ENCODE data around the gene CCDC149.

DNA sequence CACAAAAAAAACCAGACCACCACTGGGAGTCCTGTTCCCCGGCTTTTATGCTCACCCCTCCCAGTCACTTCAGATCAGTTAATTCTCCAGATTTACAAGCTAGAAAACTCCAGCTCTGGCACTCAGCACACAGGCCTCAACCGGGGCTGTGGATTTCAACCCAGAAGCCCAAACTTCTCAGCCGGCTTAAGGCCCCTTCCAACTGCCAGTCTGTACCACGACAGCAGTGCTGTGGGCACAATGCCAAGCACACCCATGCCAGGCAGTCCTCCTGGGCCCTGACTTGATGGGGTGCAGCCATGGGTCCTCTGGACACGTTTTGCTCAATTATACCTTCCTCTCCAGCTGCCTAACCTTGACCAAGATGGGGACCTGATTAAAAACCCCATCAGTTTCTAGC, 105.2 kb downstream of the CCDC149 start:
- TF ChIP-seq, protein P1, sequence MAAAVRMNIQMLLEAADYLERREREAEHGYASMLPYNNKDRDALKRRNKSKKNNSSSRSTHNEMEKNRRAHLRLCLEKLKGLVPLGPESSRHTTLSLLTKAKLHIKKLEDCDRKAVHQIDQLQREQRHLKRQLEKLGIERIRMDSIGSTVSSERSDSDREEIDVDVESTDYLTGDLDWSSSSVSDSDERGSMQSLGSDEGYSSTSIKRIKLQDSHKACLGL (CRISPR knock-in tag; IDR thresholded peaks at IDR 0.05) = no peak
- no peak for TF ChIP-seq ZNF317 (CRISPR knock-in tag; IDR thresholded peaks at IDR 0.05)
- TF ChIP-seq, protein P2, sequence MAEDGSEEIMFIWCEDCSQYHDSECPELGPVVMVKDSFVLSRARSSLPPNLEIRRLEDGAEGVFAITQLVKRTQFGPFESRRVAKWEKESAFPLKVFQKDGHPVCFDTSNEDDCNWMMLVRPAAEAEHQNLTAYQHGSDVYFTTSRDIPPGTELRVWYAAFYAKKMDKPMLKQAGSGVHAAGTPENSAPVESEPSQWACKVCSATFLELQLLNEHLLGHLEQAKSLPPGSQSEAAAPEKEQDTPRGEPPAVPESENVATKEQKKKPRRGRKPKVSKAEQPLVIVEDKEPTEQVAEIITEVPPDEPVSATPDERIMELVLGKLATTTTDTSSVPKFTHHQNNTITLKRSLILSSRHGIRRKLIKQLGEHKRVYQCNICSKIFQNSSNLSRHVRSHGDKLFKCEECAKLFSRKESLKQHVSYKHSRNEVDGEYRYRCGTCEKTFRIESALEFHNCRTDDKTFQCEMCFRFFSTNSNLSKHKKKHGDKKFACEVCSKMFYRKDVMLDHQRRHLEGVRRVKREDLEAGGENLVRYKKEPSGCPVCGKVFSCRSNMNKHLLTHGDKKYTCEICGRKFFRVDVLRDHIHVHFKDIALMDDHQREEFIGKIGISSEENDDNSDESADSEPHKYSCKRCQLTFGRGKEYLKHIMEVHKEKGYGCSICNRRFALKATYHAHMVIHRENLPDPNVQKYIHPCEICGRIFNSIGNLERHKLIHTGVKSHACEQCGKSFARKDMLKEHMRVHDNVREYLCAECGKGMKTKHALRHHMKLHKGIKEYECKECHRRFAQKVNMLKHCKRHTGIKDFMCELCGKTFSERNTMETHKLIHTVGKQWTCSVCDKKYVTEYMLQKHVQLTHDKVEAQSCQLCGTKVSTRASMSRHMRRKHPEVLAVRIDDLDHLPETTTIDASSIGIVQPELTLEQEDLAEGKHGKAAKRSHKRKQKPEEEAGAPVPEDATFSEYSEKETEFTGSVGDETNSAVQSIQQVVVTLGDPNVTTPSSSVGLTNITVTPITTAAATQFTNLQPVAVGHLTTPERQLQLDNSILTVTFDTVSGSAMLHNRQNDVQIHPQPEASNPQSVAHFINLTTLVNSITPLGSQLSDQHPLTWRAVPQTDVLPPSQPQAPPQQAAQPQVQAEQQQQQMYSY (CRISPR knock-in tag; IDR thresholded peaks at IDR 0.05) = no peak

Measured in HepG2 (cell line).